Adrenal gland (tissue), 5 donors: ENCODE results near the gene NR2E3.

Experiments used
- POLR2A ChIP-seq, 2 donors: fragments of 450-650 bp; IDR thresholded peaks; one replicate each; pipeline ENCODE4 v1.6.1; 2017; ENCODE audit warnings: antibody characterized with exemption in 2 of 2, mild to moderate bottlenecking in 2 of 2, moderate library complexity in 1 of 2
- TF ChIP-seq, protein P1 (sequence below), 6 experiments: fragments of 450-650 bp in 4 of 6; fragments of 200-600 bp in 2 of 6; sonication (generic) in 1 of 6; IDR thresholded peaks; 1 replicate in 5 of 6; 2 replicates in 1 of 6; pipeline versions ENCODE4 v1.5.1 to v1.8.0; 2016 to 2021; ENCODE audit warnings: antibody characterized with exemption in 6 of 6, mild to moderate bottlenecking in 2 of 6, moderate library complexity in 1 of 6
- donor health status: DM: no; HTN: no; CAD: no.

- TF ChIP-seq, protein P1, sequence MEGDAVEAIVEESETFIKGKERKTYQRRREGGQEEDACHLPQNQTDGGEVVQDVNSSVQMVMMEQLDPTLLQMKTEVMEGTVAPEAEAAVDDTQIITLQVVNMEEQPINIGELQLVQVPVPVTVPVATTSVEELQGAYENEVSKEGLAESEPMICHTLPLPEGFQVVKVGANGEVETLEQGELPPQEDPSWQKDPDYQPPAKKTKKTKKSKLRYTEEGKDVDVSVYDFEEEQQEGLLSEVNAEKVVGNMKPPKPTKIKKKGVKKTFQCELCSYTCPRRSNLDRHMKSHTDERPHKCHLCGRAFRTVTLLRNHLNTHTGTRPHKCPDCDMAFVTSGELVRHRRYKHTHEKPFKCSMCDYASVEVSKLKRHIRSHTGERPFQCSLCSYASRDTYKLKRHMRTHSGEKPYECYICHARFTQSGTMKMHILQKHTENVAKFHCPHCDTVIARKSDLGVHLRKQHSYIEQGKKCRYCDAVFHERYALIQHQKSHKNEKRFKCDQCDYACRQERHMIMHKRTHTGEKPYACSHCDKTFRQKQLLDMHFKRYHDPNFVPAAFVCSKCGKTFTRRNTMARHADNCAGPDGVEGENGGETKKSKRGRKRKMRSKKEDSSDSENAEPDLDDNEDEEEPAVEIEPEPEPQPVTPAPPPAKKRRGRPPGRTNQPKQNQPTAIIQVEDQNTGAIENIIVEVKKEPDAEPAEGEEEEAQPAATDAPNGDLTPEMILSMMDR (IDR thresholded peaks at IDR 0.05), result no peak
- no peak for TF ChIP-seq POLR2A (IDR thresholded peaks at IDR 0.05)
These were observed 29.0 kb upstream of the NR2E3 start for GRCh38 chr15:71781179-71781964.
